ENCODE data around the gene SCTR. TPM values are rescaled to one million over a fixed set of nuclear protein-coding genes. Genes with fewer than 3 reads are reported as not detected.

Gene SCTR
- total and polyA plus RNA-seq, 4 donors = 4.6 to 42.7 (median 28.0) TPM

GRCh38 chr2:119517433-119517832 lies 6.8 kb downstream of the SCTR start:
- Histone ChIP-seq H3K9ac (ENCODE audit: insufficient read depth in 1 of 2, low read length in 2 of 2) (no peak overlapping the region), H3K4me1 (ENCODE audit: control insufficient read depth in 5 of 5, insufficient read depth in 5 of 5, low read length in 5 of 5) (no peaks in the 10 kb centered on the region), H3K4me3 (no peak overlapping the region), H3K9me3 (ENCODE audit: control insufficient read depth in 4 of 4, insufficient read depth in 3 of 4, low read length in 3 of 4) (no peaks in the 10 kb centered on the region), H3K36me3 (ENCODE audit: control insufficient read depth in 4 of 4, insufficient read depth in 4 of 4, low read length in 4 of 4) (no peaks in the 10 kb centered on the region), H3K27me3 (ENCODE audit: control insufficient read depth in 3 of 3, insufficient read depth in 3 of 3, low read length in 2 of 3) (peaks cover 2 to 6% (median 4%) of the 10 kb centered on the region in 3 donors), H3K27ac (ENCODE audit: low read depth in 1 of 2, low read length in 1 of 2) (no peak overlapping the region)
- 26 to 27% methylated on average over 7 of the region's 7 CpGs for WGBS, 2 donors
- peak; percentile 42 for TF ChIP-seq CTCF (IDR thresholded peaks at IDR 0.05; ENCODE audit: control extremely low read depth, extremely low read depth)
- DNase-seq (peak; percentile 39 to 49 (median 45)), ATAC-seq (ENCODE audit: insufficient read depth, low FRiP score) (peak; percentile 78)

- WGBS, 2 donors = 75 to 88% methylated on average over 2 of the region's 2 CpGs
- no peak for TF ChIP-seq CTCF (IDR thresholded peaks at IDR 0.05; ENCODE audit: control extremely low read depth, extremely low read depth)
- Histone ChIP-seq H3K9me3 (ENCODE audit: control insufficient read depth in 4 of 4, insufficient read depth in 3 of 4, low read length in 3 of 4) (no peaks in the 10 kb centered on the region), H3K27ac (ENCODE audit: low read depth in 1 of 2, low read length in 1 of 2) (no peak overlapping the region), H3K27me3 (ENCODE audit: control insufficient read depth in 3 of 3, insufficient read depth in 3 of 3, low read length in 2 of 3) (peaks cover 0 to 3% (median 2%) of the 10 kb centered on the region in 3 donors), H3K4me1 (ENCODE audit: control insufficient read depth in 5 of 5, insufficient read depth in 5 of 5, low read length in 5 of 5) (no peaks in the 10 kb centered on the region), H3K9ac (ENCODE audit: insufficient read depth in 1 of 2, low read length in 2 of 2) (no peak overlapping the region), H3K4me3 (no peak overlapping the region), H3K36me3 (ENCODE audit: control insufficient read depth in 4 of 4, insufficient read depth in 4 of 4, low read length in 4 of 4) (no peaks in the 10 kb centered on the region)
- ATAC-seq (ENCODE audit: insufficient read depth, low FRiP score) (no peak), DNase-seq (no peak)
These were observed 8.2 kb downstream of the SCTR start for GRCh38 chr2:119516121-119516520.

- no peaks in the 10 kb centered on the region for H3K9me3 ChIP-seq (ENCODE audit: control insufficient read depth in 4 of 4, insufficient read depth in 3 of 4, low read length in 3 of 4)
- no peak overlapping the region for H3K27ac ChIP-seq (ENCODE audit: low read depth in 1 of 2, low read length in 1 of 2)
- no peak for ATAC-seq (ENCODE audit: insufficient read depth, low FRiP score)
- DNase-seq = no peak
- H3K4me1 ChIP-seq (ENCODE audit: control insufficient read depth in 5 of 5, insufficient read depth in 5 of 5, low read length in 5 of 5) = no peaks in the 10 kb centered on the region
- 56 to 67% methylated on average over 1 of the region's 1 CpG for WGBS, 2 donors
- no peak overlapping the region for H3K9ac ChIP-seq (ENCODE audit: insufficient read depth in 1 of 2, low read length in 2 of 2)
- H3K4me3 ChIP-seq = no peak overlapping the region
- no peak for TF ChIP-seq CTCF (IDR thresholded peaks at IDR 0.05; ENCODE audit: control extremely low read depth, extremely low read depth)
- no peaks in the 10 kb centered on the region for H3K36me3 ChIP-seq (ENCODE audit: control insufficient read depth in 4 of 4, insufficient read depth in 4 of 4, low read length in 4 of 4)
- peaks cover 0 to 3% (median 0%) of the 10 kb centered on the region in 3 donors for H3K27me3 ChIP-seq (ENCODE audit: control insufficient read depth in 3 of 3, insufficient read depth in 3 of 3, low read length in 2 of 3)
These were observed 10.5 kb downstream of the SCTR start for GRCh38 chr2:119513832-119514231.

GRCh38 chr2:119512946-119513345 lies 11.3 kb downstream of the SCTR start:
- no peak overlapping the region for H3K27ac ChIP-seq (ENCODE audit: low read depth in 1 of 2, low read length in 1 of 2)
- peaks cover 0 to 3% (median 0%) of the 10 kb centered on the region in 3 donors for H3K27me3 ChIP-seq (ENCODE audit: control insufficient read depth in 3 of 3, insufficient read depth in 3 of 3, low read length in 2 of 3)
- WGBS, 2 donors = 88 to 93% methylated on average over 1 of the region's 1 CpG
- H3K4me3 ChIP-seq = no peak overlapping the region
- DNase-seq (no peak), ATAC-seq (ENCODE audit: insufficient read depth, low FRiP score) (no peak)
- H3K9ac ChIP-seq (ENCODE audit: insufficient read depth in 1 of 2, low read length in 2 of 2) = no peak overlapping the region
- H3K4me1 ChIP-seq (ENCODE audit: control insufficient read depth in 5 of 5, insufficient read depth in 5 of 5, low read length in 5 of 5) = no peaks in the 10 kb centered on the region
- H3K9me3 ChIP-seq (ENCODE audit: control insufficient read depth in 4 of 4, insufficient read depth in 3 of 4, low read length in 3 of 4) = no peaks in the 10 kb centered on the region
- H3K36me3 ChIP-seq (ENCODE audit: control insufficient read depth in 4 of 4, insufficient read depth in 4 of 4, low read length in 4 of 4) = no peaks in the 10 kb centered on the region
- no peak for TF ChIP-seq CTCF (IDR thresholded peaks at IDR 0.05; ENCODE audit: control extremely low read depth, extremely low read depth)

Measured in lung (tissue), 12 donors.